ENCODE data around the gene GLIS2.

DNA sequence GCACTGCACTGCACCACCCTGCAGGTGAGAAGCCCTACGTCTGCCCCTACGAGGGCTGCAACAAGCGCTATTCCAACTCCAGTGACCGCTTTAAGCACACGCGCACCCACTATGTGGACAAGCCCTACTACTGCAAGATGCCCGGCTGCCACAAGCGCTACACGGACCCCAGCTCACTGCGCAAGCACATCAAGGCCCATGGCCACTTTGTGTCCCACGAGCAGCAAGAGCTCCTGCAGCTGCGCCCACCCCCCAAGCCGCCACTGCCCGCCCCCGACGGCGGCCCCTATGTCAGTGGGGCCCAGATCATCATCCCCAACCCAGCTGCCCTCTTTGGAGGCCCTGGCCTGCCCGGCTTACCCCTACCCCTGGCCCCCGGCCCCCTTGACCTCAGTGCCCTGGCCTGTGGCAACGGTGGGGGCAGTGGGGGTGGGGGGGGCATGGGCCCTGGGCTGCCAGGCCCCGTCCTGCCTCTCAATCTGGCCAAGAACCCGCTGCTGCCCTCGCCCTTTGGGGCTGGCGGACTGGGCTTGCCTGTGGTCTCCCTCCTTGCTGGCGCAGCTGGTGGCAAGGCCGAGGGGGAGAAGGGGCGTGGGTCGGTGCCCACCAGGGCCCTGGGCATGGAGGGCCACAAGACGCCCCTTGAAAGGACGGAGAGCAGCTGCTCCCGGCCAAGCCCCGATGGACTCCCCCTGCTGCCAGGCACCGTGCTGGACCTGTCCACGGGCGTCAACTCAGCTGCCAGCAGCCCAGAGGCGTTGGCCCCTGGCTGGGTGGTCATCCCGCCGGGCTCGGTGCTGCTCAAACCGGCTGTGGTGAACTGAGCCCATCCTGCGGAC lies 21.1 kb downstream of the GLIS2 start:
- no peak for TF ChIP-seq ZBTB49 (tag by site-specific recombination; IDR thresholded peaks at IDR 0.05; ENCODE audit: low read depth)
- no peak for TF ChIP-seq ZSCAN16 (tag by site-specific recombination; IDR thresholded peaks at IDR 0.05)
- TF ChIP-seq, protein P1, sequence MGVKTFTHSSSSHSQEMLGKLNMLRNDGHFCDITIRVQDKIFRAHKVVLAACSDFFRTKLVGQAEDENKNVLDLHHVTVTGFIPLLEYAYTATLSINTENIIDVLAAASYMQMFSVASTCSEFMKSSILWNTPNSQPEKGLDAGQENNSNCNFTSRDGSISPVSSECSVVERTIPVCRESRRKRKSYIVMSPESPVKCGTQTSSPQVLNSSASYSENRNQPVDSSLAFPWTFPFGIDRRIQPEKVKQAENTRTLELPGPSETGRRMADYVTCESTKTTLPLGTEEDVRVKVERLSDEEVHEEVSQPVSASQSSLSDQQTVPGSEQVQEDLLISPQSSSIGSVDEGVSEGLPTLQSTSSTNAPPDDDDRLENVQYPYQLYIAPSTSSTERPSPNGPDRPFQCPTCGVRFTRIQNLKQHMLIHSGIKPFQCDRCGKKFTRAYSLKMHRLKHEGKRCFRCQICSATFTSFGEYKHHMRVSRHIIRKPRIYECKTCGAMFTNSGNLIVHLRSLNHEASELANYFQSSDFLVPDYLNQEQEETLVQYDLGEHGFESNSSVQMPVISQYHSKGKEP (tag by site-specific recombination; IDR thresholded peaks at IDR 0.05) = no peak
- TF ChIP-seq CTCF (tag by site-specific recombination; IDR thresholded peaks at IDR 0.05) = no peak
- TF ChIP-seq, protein P2, sequence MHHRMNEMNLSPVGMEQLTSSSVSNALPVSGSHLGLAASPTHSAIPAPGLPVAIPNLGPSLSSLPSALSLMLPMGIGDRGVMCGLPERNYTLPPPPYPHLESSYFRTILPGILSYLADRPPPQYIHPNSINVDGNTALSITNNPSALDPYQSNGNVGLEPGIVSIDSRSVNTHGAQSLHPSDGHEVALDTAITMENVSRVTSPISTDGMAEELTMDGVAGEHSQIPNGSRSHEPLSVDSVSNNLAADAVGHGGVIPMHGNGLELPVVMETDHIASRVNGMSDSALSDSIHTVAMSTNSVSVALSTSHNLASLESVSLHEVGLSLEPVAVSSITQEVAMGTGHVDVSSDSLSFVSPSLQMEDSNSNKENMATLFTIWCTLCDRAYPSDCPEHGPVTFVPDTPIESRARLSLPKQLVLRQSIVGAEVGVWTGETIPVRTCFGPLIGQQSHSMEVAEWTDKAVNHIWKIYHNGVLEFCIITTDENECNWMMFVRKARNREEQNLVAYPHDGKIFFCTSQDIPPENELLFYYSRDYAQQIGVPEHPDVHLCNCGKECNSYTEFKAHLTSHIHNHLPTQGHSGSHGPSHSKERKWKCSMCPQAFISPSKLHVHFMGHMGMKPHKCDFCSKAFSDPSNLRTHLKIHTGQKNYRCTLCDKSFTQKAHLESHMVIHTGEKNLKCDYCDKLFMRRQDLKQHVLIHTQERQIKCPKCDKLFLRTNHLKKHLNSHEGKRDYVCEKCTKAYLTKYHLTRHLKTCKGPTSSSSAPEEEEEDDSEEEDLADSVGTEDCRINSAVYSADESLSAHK (tag by site-specific recombination; IDR thresholded peaks at IDR 0.05) = no peak
- no peak for TF ChIP-seq ZNF626 (tag by site-specific recombination; IDR thresholded peaks at IDR 0.05)
- no peak for TF ChIP-seq ZFP37 (tag by site-specific recombination; IDR thresholded peaks at IDR 0.05)
